GM12891 (cell line): Measurements from ENCODE around the gene VAMP3.

ENCODE experiments used
- POLR2A ChIP-seq: IDR thresholded peaks from 2 replicates; pipeline ENCODE4 v1.6.1; 2011; ENCODE audit warnings: low read depth, low read length, control low read depth
- POLR2AphosphoS5 ChIP-seq: IDR thresholded peaks from 2 replicates; pipeline ENCODE4 v1.6.1; 2011; ENCODE audit warnings: low read depth, low read length, control low read depth

DNA sequence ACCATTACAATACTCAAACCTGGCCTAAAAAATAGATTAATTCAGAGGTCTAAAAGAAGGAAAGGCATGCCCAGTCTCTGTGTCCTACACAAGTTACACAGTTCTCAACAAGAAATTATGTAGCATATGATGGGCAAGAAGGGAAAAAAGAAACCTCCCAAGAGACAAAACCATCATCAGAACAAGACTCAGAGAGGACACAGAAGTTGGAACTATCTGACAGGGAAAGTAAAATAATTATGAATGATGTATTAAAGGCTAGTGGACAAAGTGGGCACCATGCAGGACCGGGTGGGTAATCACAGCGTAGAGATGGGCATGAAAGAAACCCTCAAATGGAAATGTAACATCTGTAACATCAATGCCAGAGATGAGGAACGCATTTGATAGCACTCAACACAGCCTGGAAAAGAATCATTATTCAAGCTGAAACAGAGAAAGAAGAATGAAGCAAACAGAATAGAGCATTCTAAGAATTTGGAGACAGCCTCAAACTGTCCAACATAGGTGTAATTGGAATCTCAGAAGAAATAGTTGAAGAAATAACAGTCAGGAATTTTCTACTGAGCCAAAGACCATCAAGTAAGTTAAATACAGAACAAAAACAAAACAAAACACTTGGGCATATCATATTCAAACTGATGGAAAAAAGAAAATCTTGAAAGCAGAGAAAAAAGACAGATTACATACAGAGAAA is 42.7 kb downstream of the VAMP3 start:
- TF ChIP-seq POLR2A (no peak), POLR2AphosphoS5 (no peak)
